Esophagus muscularis mucosa (tissue), 4 donors: ENCODE results near the gene GDF7. TPM values are rescaled to one million over a fixed set of nuclear protein-coding genes. Genes with fewer than 3 reads are reported as not detected.

Experiments
- DNase-seq: peaks from one replicate; pipeline ENCODE4 v3.0.0-alpha.2; 2017; ENCODE audit errors: extremely low spot score
- H3K27ac ChIP-seq, 4 donors: fragments of 200-600 bp; sonication (generic); replicated peaks in 1 of 4; 1 replicate in 3 of 4; 2 replicates in 1 of 4; pipeline ENCODE4 v1.5.1; 2016 to 2019; ENCODE audit warnings: mild to moderate bottlenecking in 1 of 4
- H3K27me3 ChIP-seq, 4 donors: fragments of 200-600 bp; sonication (generic); one replicate each; pipeline versions ENCODE4 v1.5.1 to v1.6.0; 2016 to 2019
- H3K36me3 ChIP-seq, 4 donors: fragments of 200-600 bp; sonication (generic); one replicate each; pipeline ENCODE4 v1.5.1; 2016 to 2019
- H3K4me1 ChIP-seq, 4 donors: fragments of 200-600 bp; sonication (generic); one replicate each; pipeline ENCODE4 v1.5.1; 2016 to 2019
- H3K4me3 ChIP-seq, 4 donors: fragments of 200-600 bp; sonication (generic); 1 replicate in 2 of 4; 2 replicates in 2 of 4; pipeline ENCODE4 v1.5.1; 2016 to 2019; ENCODE audit warnings: mild to moderate bottlenecking in 4 of 4, moderate library complexity in 1 of 4
- H3K9me3 ChIP-seq, 4 donors: fragments of 200-600 bp; sonication (generic); 1 replicate in 3 of 4; 2 replicates in 1 of 4; pipeline ENCODE4 v1.5.1; 2016 to 2019
- CTCF ChIP-seq, 3 experiments: fragments of 200-600 bp in 2 of 3; fragments of 450-650 bp in 1 of 3; sonication (generic) in 2 of 3; IDR thresholded peaks; one replicate each; pipeline ENCODE4 v1.5.1; 2017 to 2019; ENCODE audit warnings: antibody characterized with exemption in 3 of 3, mild to moderate bottlenecking in 2 of 3, moderate library complexity in 1 of 3
- EP300 ChIP-seq: sonication (generic); formaldehyde crosslinking; IDR thresholded peaks from one replicate; pipeline ENCODE4 v1.6.1; 2017; ENCODE audit warnings: antibody characterized with exemption
- POLR2A ChIP-seq: fragments of 450-650 bp; IDR thresholded peaks from one replicate; pipeline ENCODE4 v1.6.1; 2017; ENCODE audit warnings: antibody characterized with exemption, moderate library complexity, mild to moderate bottlenecking, low read depth
- POLR2AphosphoS5 ChIP-seq, 2 donors: sonication (generic); formaldehyde crosslinking; IDR thresholded peaks; one replicate each; pipeline ENCODE4 v1.6.1; 2017; ENCODE audit warnings: antibody characterized with exemption in 2 of 2
- WGBS: methylation state at CpG from one replicate; pipeline ENCODE4 v1.1.5; 2018; 5-methylcytosine and 5-hydroxymethylcytosine counted together
- intact Hi-C: fragments of 100-400 bp; cut with DNase I; formaldehyde crosslinking; loops from one replicate; pipeline ENCODE4 v1.15.1; 2023
- total RNA-seq, 4 donors: library from RNA; depleted of rRNA; stranded (reverse); fragments of >200 nt; gene quantifications; one replicate each; pipeline versions ENCODE4 v1.1.0 to v1.2.1, GENCODE V29; 2016

GDF7 gene
- total RNA-seq, 4 donors from 2014 or later, result 2.7 to 10.4 (median 7.4) TPM

GRCh38 chr2:20647211-20647610, 19.7 kb upstream of the GDF7 start:
- Histone ChIP-seq H3K27me3 (no peaks in the 10 kb centered on the region), H3K4me3 (no peak overlapping the region), H3K27ac (peak overlapping the region; percentile 43 to 98 (median 78)), H3K4me1 (peaks cover 33 to 67% (median 62%) of the 10 kb centered on the region in 4 donors), H3K36me3 (peaks cover 12 to 46% (median 43%) of the 10 kb centered on the region in 4 donors), H3K9me3 (no peaks in the 10 kb centered on the region)
- DNase-seq, result no peak
- WGBS, result 100% methylated on average over 1 of the region's 3 CpGs
- TF ChIP-seq EP300 (no peak), POLR2A (no peak), POLR2AphosphoS5 (IDR thresholded peaks at IDR 0.05) (no peak), CTCF (IDR thresholded peaks at IDR 0.05) (no peak)
- intact Hi-C loops, result no loop called here

GRCh38 chr2:20647738-20648137, 19.2 kb upstream of the GDF7 start:
- 97% methylated on average over 7 of the region's 8 CpGs for WGBS
- Histone ChIP-seq H3K27me3 (no peaks in the 10 kb centered on the region), H3K27ac (peak overlapping the region; percentile 43 to 98 (median 78)), H3K4me1 (peaks cover 28 to 66% (median 59%) of the 10 kb centered on the region in 4 donors), H3K36me3 (peaks cover 10 to 44% (median 40%) of the 10 kb centered on the region in 4 donors), H3K4me3 (no peak overlapping the region), H3K9me3 (no peaks in the 10 kb centered on the region)
- no peak for DNase-seq
- TF ChIP-seq POLR2A (no peak), CTCF (IDR thresholded peaks at IDR 0.05) (no peak), POLR2AphosphoS5 (IDR thresholded peaks at IDR 0.05) (no peak), EP300 (no peak)
- intact Hi-C loops, result no loop called here

GRCh38 chr2:20648206-20648605, 18.7 kb upstream of the GDF7 start:
- TF ChIP-seq POLR2AphosphoS5 (IDR thresholded peaks at IDR 0.05) (no peak), CTCF (IDR thresholded peaks at IDR 0.05) (no peak), EP300 (no peak), POLR2A (no peak)
- Histone ChIP-seq H3K36me3 (peaks cover 5 to 40% (median 35%) of the 10 kb centered on the region in 4 donors), H3K27me3 (no peaks in the 10 kb centered on the region), H3K27ac (peak overlapping the region; percentile 43 to 98 (median 98)), H3K4me3 (no peak overlapping the region), H3K4me1 (peaks cover 28 to 62% (median 56%) of the 10 kb centered on the region in 4 donors), H3K9me3 (no peaks in the 10 kb centered on the region)
- WGBS, result 95% methylated on average over 4 of the region's 4 CpGs
- intact Hi-C loops, result no loop called here
- no peak for DNase-seq

GRCh38 chr2:20648831-20649230, 18.1 kb upstream of the GDF7 start:
- Histone ChIP-seq H3K4me1 (peaks cover 28 to 59% (median 56%) of the 10 kb centered on the region in 4 donors), H3K9me3 (no peaks in the 10 kb centered on the region), H3K27me3 (no peaks in the 10 kb centered on the region), H3K4me3 (peak overlapping the region; percentile 76 to 96 (median 90)), H3K27ac (peak overlapping the region; percentile 93 to 98 (median 98)), H3K36me3 (peaks cover 0 to 33% (median 29%) of the 10 kb centered on the region in 4 donors)
- 93% methylated on average over 9 of the region's 9 CpGs for WGBS
- no peak for TF ChIP-seq CTCF (IDR thresholded peaks at IDR 0.05)
- no peak for TF ChIP-seq POLR2AphosphoS5 (IDR thresholded peaks at IDR 0.05)
- TF ChIP-seq POLR2A, result no peak
- TF ChIP-seq EP300, result no peak
- intact Hi-C loops, result no loop called here
- DNase-seq, result no peak

- Histone ChIP-seq H3K4me1 (peaks cover 28 to 59% (median 56%) of the 10 kb centered on the region in 4 donors), H3K9me3 (no peaks in the 10 kb centered on the region), H3K27ac (peak overlapping the region; percentile 93 to 98 (median 98)), H3K4me3 (peak overlapping the region; percentile 76 to 96 (median 90)), H3K27me3 (no peaks in the 10 kb centered on the region), H3K36me3 (peaks cover 0 to 26% (median 21%) of the 10 kb centered on the region in 4 donors)
- TF ChIP-seq POLR2A (no peak), EP300 (no peak), POLR2AphosphoS5 (IDR thresholded peaks at IDR 0.05) (peak in 1 of 2 donors; percentile 28), CTCF (IDR thresholded peaks at IDR 0.05) (no peak)
- 71% methylated on average over 7 of the region's 11 CpGs for WGBS
- intact Hi-C loops, result no loop called here
- no peak for DNase-seq
Measured at GRCh38 chr2:20649576-20649975, 17.4 kb upstream of the GDF7 start.
